Astrocyte (in vitro differentiated cells and primary cell): ENCODE measurements around the gene OR52B6. TPM values are rescaled to one million over a fixed set of nuclear protein-coding genes. Genes with fewer than 3 reads are reported as not detected.

ENCODE experiments used
- DNase-seq: peaks from one replicate; pipeline ENCODE4 v3.0.0-alpha.2; 2010; ENCODE audit warnings: low read depth
- FAIRE-seq: peaks from 2 replicates; lab custom pipeline; 2011; peaks lifted over from hg19 to GRCh38; lab: Jason Lieb, UNC
- H2AFZ ChIP-seq: 2 replicates; pipeline ENCODE4 v1.6.0; 2012; ENCODE audit warnings: low read depth, low read length, inconsistent platforms
- H3K27ac ChIP-seq: 2 replicates; pipeline ENCODE4 v1.5.1; 2011; ENCODE audit warnings: low read depth, low read length, inconsistent platforms
- H3K27me3 ChIP-seq: 2 replicates; pipeline ENCODE4 v1.6.0; 2011; ENCODE audit warnings: low read length, inconsistent platforms; ENCODE audit not compliant: insufficient read depth
- H3K36me3 ChIP-seq: 2 replicates; pipeline ENCODE4 v1.5.1; 2011; ENCODE audit warnings: low read length, inconsistent platforms; ENCODE audit not compliant: insufficient read depth
- H3K4me1 ChIP-seq: 2 replicates; pipeline ENCODE4 v1.5.1; 2011; ENCODE audit warnings: low read length, inconsistent platforms; ENCODE audit not compliant: insufficient read depth
- H3K4me2 ChIP-seq: 2 replicates; pipeline ENCODE4 v1.6.0; 2012; ENCODE audit warnings: low read length, inconsistent platforms
- H3K4me3 ChIP-seq: 2 replicates; pipeline ENCODE4 v1.5.1; 2011; ENCODE audit warnings: low read depth, mild to moderate bottlenecking, low read length, inconsistent platforms; ENCODE audit not compliant: insufficient read depth
- H3K79me2 ChIP-seq: 2 replicates; pipeline ENCODE4 v1.6.0; 2012; ENCODE audit warnings: mild to moderate bottlenecking, low read length, inconsistent platforms; ENCODE audit not compliant: insufficient read depth
- H3K9ac ChIP-seq: 2 replicates; pipeline ENCODE4 v1.6.0; 2012; ENCODE audit warnings: mild to moderate bottlenecking, low read length, inconsistent platforms
- H3K9me3 ChIP-seq: 2 replicates; pipeline ENCODE4 v1.5.1; 2012; ENCODE audit warnings: low read depth, mild to moderate bottlenecking, low read length, inconsistent platforms; ENCODE audit not compliant: insufficient read depth
- H4K20me1 ChIP-seq: 2 replicates; pipeline ENCODE4 v1.6.0; 2012; ENCODE audit warnings: low read length, inconsistent platforms; ENCODE audit not compliant: insufficient read depth
- H3K27ac Mint-ChIP-seq: one replicate; pipeline ENCODE4 v1.8.0; 2021; ENCODE audit warnings: mild to moderate bottlenecking, mixed read lengths; ENCODE audit not compliant: unreplicated experiment
- H3K27me3 Mint-ChIP-seq: one replicate; pipeline ENCODE4 v1.8.0; 2021; ENCODE audit warnings: low read depth, mixed read lengths; ENCODE audit not compliant: unreplicated experiment
- H3K36me3 Mint-ChIP-seq: one replicate; pipeline ENCODE4 v1.8.0; 2021; ENCODE audit warnings: low read depth, mixed read lengths; ENCODE audit not compliant: unreplicated experiment
- H3K4me1 Mint-ChIP-seq: one replicate; pipeline ENCODE4 v1.8.0; 2021; ENCODE audit warnings: low read depth, mixed read lengths; ENCODE audit not compliant: unreplicated experiment
- H3K4me3 Mint-ChIP-seq: one replicate; pipeline ENCODE4 v1.8.0; 2021; ENCODE audit warnings: mild to moderate bottlenecking, moderate library complexity, mixed read lengths; ENCODE audit not compliant: unreplicated experiment
- H3K9me3 Mint-ChIP-seq: one replicate; pipeline ENCODE4 v1.8.0; 2021; ENCODE audit warnings: mild to moderate bottlenecking, mixed read lengths; ENCODE audit not compliant: unreplicated experiment
- CTCF ChIP-seq: IDR thresholded peaks from 2 replicates; pipeline ENCODE4 v1.5.1; 2011; ENCODE audit warnings: low read depth, mild to moderate bottlenecking, inconsistent platforms, low read length, moderate library complexity; ENCODE audit not compliant: insufficient read depth
- EZH2 ChIP-seq: IDR thresholded peaks from 2 replicates; pipeline ENCODE4 v1.6.1; 2012; ENCODE audit warnings: mild to moderate bottlenecking, low read length, inconsistent platforms; ENCODE audit not compliant: insufficient read depth
- total RNA-seq: library from RNA; stranded (reverse); gene quantifications from 2 replicates; pipeline ENCODE4 v1.2.1, GENCODE V29; 2021

Gene OR52B6
- total RNA-seq, 1 donor from 2014 or later: not detected

DNA sequence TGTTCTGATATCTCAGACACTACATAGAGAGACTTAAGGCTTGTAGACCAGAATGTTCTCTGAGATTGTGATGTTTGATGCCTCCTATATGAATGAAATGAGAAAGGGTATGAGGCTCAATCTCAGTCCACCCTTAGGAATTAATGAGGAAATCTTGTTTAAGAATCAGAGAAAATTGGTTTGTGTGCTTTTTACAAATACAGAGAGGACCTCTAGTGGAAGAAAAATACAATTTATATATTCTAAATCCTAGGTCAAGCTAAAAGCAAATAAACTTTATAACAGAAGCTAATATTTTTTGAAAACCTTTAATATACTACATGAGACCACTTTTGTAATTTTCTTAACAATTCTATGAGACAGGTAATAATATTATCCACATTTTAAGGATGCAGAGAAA is 27.3 kb upstream of the OR52B6 start:
- H3K4me3 ChIP-seq: no peak overlapping the region
- no peaks in the 10 kb centered on the region for H3K9me3 ChIP-seq
- FAIRE-seq: no peak
- H3K4me2 ChIP-seq: no peak overlapping the region
- Mint-ChIP-seq H3K27me3 (no peaks in the 10 kb centered on the region), H3K4me3 (no peak overlapping the region), H3K4me1 (peaks cover 13% of the 10 kb centered on the region), H3K9me3 (no peaks in the 10 kb centered on the region), H3K27ac (no peak overlapping the region), H3K36me3 (no peaks in the 10 kb centered on the region)
- H4K20me1 ChIP-seq: no peaks in the 10 kb centered on the region
- no peak overlapping the region for H2AFZ ChIP-seq
- TF ChIP-seq EZH2 (no peak), CTCF (peak; percentile 10)
- no peaks in the 10 kb centered on the region for H3K79me2 ChIP-seq
- no peak overlapping the region for H3K9ac ChIP-seq
- peaks cover 12% of the 10 kb centered on the region for H3K4me1 ChIP-seq
- no peak for DNase-seq
- H3K27me3 ChIP-seq: peaks cover 2% of the 10 kb centered on the region
- no peaks in the 10 kb centered on the region for H3K36me3 ChIP-seq
- H3K27ac ChIP-seq: no peak overlapping the region

- no peaks in the 10 kb centered on the region for H3K4me1 Mint-ChIP-seq
- no peak overlapping the region for H3K27ac Mint-ChIP-seq
- no peak for TF ChIP-seq CTCF
- TF ChIP-seq EZH2: no peak
- no peaks in the 10 kb centered on the region for H3K36me3 ChIP-seq
- H3K4me3 Mint-ChIP-seq: no peak overlapping the region
- no peak overlapping the region for H3K4me2 ChIP-seq
- DNase-seq: no peak
- H3K27ac ChIP-seq: no peak overlapping the region
- H3K4me3 ChIP-seq: no peak overlapping the region
- H3K9ac ChIP-seq: no peak overlapping the region
- FAIRE-seq: no peak
- no peaks in the 10 kb centered on the region for H3K36me3 Mint-ChIP-seq
- no peak overlapping the region for H2AFZ ChIP-seq
- no peaks in the 10 kb centered on the region for H3K9me3 Mint-ChIP-seq
- H3K4me1 ChIP-seq: no peaks in the 10 kb centered on the region
- no peaks in the 10 kb centered on the region for H3K79me2 ChIP-seq
- H3K27me3 ChIP-seq: peaks cover 2% of the 10 kb centered on the region
- H3K27me3 Mint-ChIP-seq: no peaks in the 10 kb centered on the region
- H3K9me3 ChIP-seq: no peaks in the 10 kb centered on the region
- no peaks in the 10 kb centered on the region for H4K20me1 ChIP-seq
Measured at GRCh38 chr11:5556596-5557188, 24.0 kb upstream of the OR52B6 start.

GRCh38 chr11:5557751-5558150 is 22.9 kb upstream of the OR52B6 start:
- Mint-ChIP-seq H3K4me3 (no peak overlapping the region), H3K4me1 (no peaks in the 10 kb centered on the region), H3K36me3 (no peaks in the 10 kb centered on the region), H3K27ac (no peak overlapping the region), H3K27me3 (no peaks in the 10 kb centered on the region), H3K9me3 (no peaks in the 10 kb centered on the region)
- Histone ChIP-seq H3K9ac (no peak overlapping the region), H3K79me2 (no peaks in the 10 kb centered on the region), H3K4me3 (no peak overlapping the region), H3K36me3 (no peaks in the 10 kb centered on the region), H3K27me3 (peaks cover 2% of the 10 kb centered on the region), H3K9me3 (no peaks in the 10 kb centered on the region), H3K4me1 (no peaks in the 10 kb centered on the region), H2AFZ (no peak overlapping the region), H4K20me1 (no peaks in the 10 kb centered on the region), H3K27ac (no peak overlapping the region), H3K4me2 (no peak overlapping the region)
- no peak for DNase-seq
- no peak for TF ChIP-seq EZH2
- no peak for FAIRE-seq
